Endothelial cell of umbilical vein (primary cell): ENCODE measurements around the gene NPHP3. TPM values are rescaled to one million over a fixed set of nuclear protein-coding genes. Genes with fewer than 3 reads are reported as not detected.

Experiments used
- BruUV-seq: library from RNA; stranded (reverse); fragments of 400-500 nt; replicated peaks from 2 replicates; lab custom pipeline; 2021; lab: Mats Ljungman, UMichigan
- CTCF ChIA-PET: fragments of 300-600, 350-600 bp; sonication (Branson Sonifier 250); formaldehyde crosslinking; loops from one replicate; lab custom pipeline; 2021; ENCODE audit warnings: antibody characterized with exemption, inconsistent platforms; lab: Charles Lee
- POLR2A ChIA-PET: fragments of 300-600, 350-600 bp; sonication (Branson Sonifier 250); formaldehyde crosslinking; loops from one replicate; lab custom pipeline; 2021; ENCODE audit warnings: antibody characterized with exemption, inconsistent platforms; lab: Charles Lee
- DNase-seq: peaks from one replicate; pipeline ENCODE4 v3.0.0-alpha.2; 2011; ENCODE audit warnings: low read depth, low spot score
- FAIRE-seq: peaks from 2 replicates; lab custom pipeline; 2011; peaks lifted over from hg19 to GRCh38; lab: Jason Lieb, UNC
- H2AFZ ChIP-seq: 2 replicates; pipeline ENCODE4 v1.6.0; 2012; ENCODE audit warnings: low read depth, low read length, control low read depth, inconsistent platforms
- H3K27ac ChIP-seq: 2 replicates; pipeline ENCODE4 v1.5.1; 2011; ENCODE audit warnings: low read depth, mild to moderate bottlenecking, control low read depth, low read length, moderate library complexity; ENCODE audit not compliant: insufficient read depth
- H3K27me3 ChIP-seq, 2 experiments: 2 replicates each; pipeline versions ENCODE4 v1.6.0 to v1.6.1; 2011; ENCODE audit warnings: low read length in 2 of 2, mixed read lengths in 1 of 2; ENCODE audit not compliant: control insufficient read depth in 2 of 2, insufficient read depth in 2 of 2
- H3K36me3 ChIP-seq, 2 experiments: 2 replicates in 1 of 2; 3 replicates in 1 of 2; pipeline ENCODE4 v1.5.1; 2011; ENCODE audit warnings: low read length in 2 of 2, mild to moderate bottlenecking in 1 of 2, moderate library complexity in 1 of 2; ENCODE audit not compliant: control insufficient read depth in 2 of 2, insufficient read depth in 2 of 2; ENCODE audit errors: extremely low read depth in 1 of 2
- H3K4me1 ChIP-seq: 3 replicates; pipeline ENCODE4 v1.5.1; 2011; ENCODE audit warnings: mild to moderate bottlenecking, low read length; ENCODE audit not compliant: control insufficient read depth, insufficient read depth; ENCODE audit errors: extremely low read depth
- H3K4me2 ChIP-seq: 2 replicates; pipeline ENCODE4 v1.6.1; 2011; ENCODE audit warnings: low read length, control low read depth, mixed read lengths; ENCODE audit not compliant: insufficient read depth
- H3K4me3 ChIP-seq, 3 experiments: fragments of 200-600 bp in 1 of 3; sonication (generic), shearing (Covaris generic) in 1 of 3; replicated peaks in 1 of 3; 2 replicates each; pipeline ENCODE4 v1.5.1; 2011 to 2016; ENCODE audit warnings: control low read depth in 3 of 3, low read length in 3 of 3, mild to moderate bottlenecking in 2 of 3, inconsistent platforms in 1 of 3, low read depth in 1 of 3, moderate library complexity in 1 of 3; ENCODE audit not compliant: insufficient read depth in 1 of 3
- H3K79me2 ChIP-seq: 2 replicates; pipeline ENCODE4 v1.6.0; 2012; ENCODE audit warnings: low read length, inconsistent platforms; ENCODE audit not compliant: control insufficient read depth, insufficient read depth
- H3K9ac ChIP-seq: replicated peaks from 2 replicates; pipeline ENCODE3; 2011; ENCODE audit warnings: low read length, control low read depth; ENCODE audit not compliant: insufficient read depth; ENCODE audit errors: extremely low read depth
- H3K9me1 ChIP-seq: replicated peaks from 3 replicates; pipeline ENCODE4 v1.6.0; 2011; ENCODE audit warnings: mild to moderate bottlenecking, low read length; ENCODE audit not compliant: control insufficient read depth, insufficient read depth; ENCODE audit errors: extremely low read depth
- H3K9me3 ChIP-seq: replicated peaks from 2 replicates; pipeline ENCODE4 v1.5.1; 2012; ENCODE audit warnings: low read length, inconsistent platforms; ENCODE audit not compliant: control insufficient read depth, insufficient read depth
- H4K20me1 ChIP-seq: replicated peaks from 2 replicates; pipeline ENCODE3; 2011; ENCODE audit warnings: mild to moderate bottlenecking, low read length; ENCODE audit not compliant: control insufficient read depth, insufficient read depth; ENCODE audit errors: extremely low read depth
- EZH2 ChIP-seq: IDR thresholded peaks from 2 replicates; pipeline ENCODE4 v1.6.1; 2012; ENCODE audit warnings: borderline replicate concordance, low read depth, mild to moderate bottlenecking, moderate library complexity, low read length, inconsistent platforms; ENCODE audit not compliant: severe bottlenecking
- FOS ChIP-seq: IDR thresholded peaks from 2 replicates; pipeline ENCODE4 v1.6.1; 2011; ENCODE audit warnings: mild to moderate bottlenecking, low read length, moderate library complexity, borderline replicate concordance; ENCODE audit not compliant: insufficient read depth
- GATA2 ChIP-seq: IDR thresholded peaks from 2 replicates; pipeline ENCODE4 v1.7.0; 2011; ENCODE audit warnings: low read depth, mild to moderate bottlenecking, moderate library complexity, mixed read lengths, low read length; ENCODE audit not compliant: insufficient read length, insufficient read depth
- JUN ChIP-seq: IDR thresholded peaks from 2 replicates; pipeline ENCODE4 v1.6.1; 2011; ENCODE audit warnings: borderline replicate concordance, low read depth; ENCODE audit not compliant: insufficient read length, insufficient read depth
- MYC ChIP-seq: IDR thresholded peaks from one replicate; pipeline ENCODE4 v1.6.1; 2011; ENCODE audit warnings: mild to moderate bottlenecking, low read depth, low read length
- POLR2A ChIP-seq: IDR thresholded peaks from 2 replicates; pipeline ENCODE4 v1.6.1; 2012; ENCODE audit warnings: low read depth, mild to moderate bottlenecking, control low read depth, low read length
- POLR2AphosphoS5 ChIP-seq: IDR thresholded peaks from 2 replicates; pipeline ENCODE4 v1.6.1; 2012; ENCODE audit warnings: low read depth, mild to moderate bottlenecking, control low read depth, low read length, moderate library complexity; ENCODE audit not compliant: insufficient read depth
- dilution Hi-C: fragments of 300-500 bp; cut with MboI; formaldehyde crosslinking; loops from one replicate; pipeline ENCODE4 v1.15.0; 2019; ENCODE audit warnings: low sequenced_read_pairs; ENCODE audit not compliant: extremely low pct_ligation_motif_present
- intact Hi-C: fragments of 100-400 bp; cut with micrococcal nuclease; formaldehyde crosslinking; loops from one replicate; pipeline ENCODE4 v1.10.0; 2022
- polyA plus RNA-seq, 4 experiments: library from polyadenylated mRNA; depleted of rRNA in 3 of 4; stranded (reverse) in 3 of 4; unstranded in 1 of 4; fragments of >200 nt; gene quantifications; 2 replicates each; pipeline versions ENCODE4 v1.2.1 to v1.2.3, GENCODE V29; 2011 to 2012; ENCODE audit warnings: missing spikeins in 1 of 4
- total RNA-seq: library from RNA; stranded (reverse); gene quantifications from 2 replicates; pipeline ENCODE4 v1.2.3, GENCODE V29; 2021
- TF ChIP-seq, protein P1 (sequence below), 2 donors: IDR thresholded peaks; 1 replicate in 1 of 2; 2 replicates in 1 of 2; pipeline ENCODE4 v1.5.1; 2011; ENCODE audit warnings: low read length in 2 of 2, mild to moderate bottlenecking in 2 of 2, moderate library complexity in 2 of 2, control low read depth in 1 of 2, inconsistent platforms in 1 of 2, low read depth in 1 of 2; ENCODE audit not compliant: insufficient read depth in 1 of 2; ENCODE audit errors: extremely low read depth in 1 of 2
- TF ChIP-seq, protein P2 (sequence below): IDR thresholded peaks from 2 replicates; pipeline ENCODE4 v1.6.1; 2011; ENCODE audit not compliant: insufficient read depth, insufficient read length

Gene NPHP3
- total and polyA plus RNA-seq, 2 donors (not counting 3 experiments of a cell fraction or from before 2014, with no cell fraction given): 20.8 to 30.3 TPM

DNA sequence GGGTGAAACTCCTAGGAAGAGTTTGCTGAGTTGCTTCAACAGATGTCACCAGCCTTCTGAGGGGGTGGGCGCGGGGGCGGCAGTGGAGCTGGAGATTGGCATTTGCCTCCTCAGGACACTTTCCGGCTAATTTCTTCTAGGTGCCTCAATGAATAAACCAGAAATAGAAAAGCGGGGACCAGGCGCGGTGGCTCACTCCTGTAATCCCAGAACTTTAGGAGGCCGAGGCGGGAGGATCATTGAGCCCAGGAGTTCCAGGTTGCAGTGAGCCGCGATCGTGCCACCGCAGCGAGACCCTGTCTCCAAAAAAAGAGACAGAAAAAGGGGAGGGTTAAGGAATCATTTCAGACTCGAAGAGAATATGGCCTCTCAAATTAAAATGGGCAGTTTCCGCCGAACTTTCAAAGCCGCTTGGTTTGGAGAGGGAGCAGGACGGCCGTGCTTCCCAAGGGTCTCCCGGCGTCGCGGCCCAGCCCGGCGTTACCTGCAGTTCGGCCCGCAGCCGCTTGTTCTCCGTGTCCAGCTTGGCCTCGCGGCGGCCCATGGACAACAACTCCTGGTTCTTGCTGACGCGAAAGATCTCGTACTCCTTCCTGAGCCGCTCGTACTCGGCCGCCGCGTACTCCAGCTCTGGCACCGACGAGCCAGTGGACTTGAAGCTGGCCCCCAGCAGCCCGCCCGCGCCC is 587 bp downstream of the NPHP3 start:
- Histone ChIP-seq H3K9me1 (no peaks in the 10 kb centered on the region), H3K4me1 (peaks cover 26% of the 10 kb centered on the region), H3K27ac (peak overlapping the region; percentile 63), H3K4me3 (peak overlapping the region; percentile 77 to 98 (median 77)), H4K20me1 (no peaks in the 10 kb centered on the region), H3K9me3 (no peaks in the 10 kb centered on the region), H3K9ac (peak overlapping the region; percentile 79), H3K36me3 (peaks cover 0 to 5% of the 10 kb centered on the region in 2 experiments), H2AFZ (peak overlapping the region; percentile 54), H3K27me3 (no peaks in the 10 kb centered on the region), H3K4me2 (peak overlapping the region; percentile 96), H3K79me2 (peaks cover 19% of the 10 kb centered on the region)
- POLR2A ChIA-PET: no interaction called here
- TF ChIP-seq, protein P1, sequence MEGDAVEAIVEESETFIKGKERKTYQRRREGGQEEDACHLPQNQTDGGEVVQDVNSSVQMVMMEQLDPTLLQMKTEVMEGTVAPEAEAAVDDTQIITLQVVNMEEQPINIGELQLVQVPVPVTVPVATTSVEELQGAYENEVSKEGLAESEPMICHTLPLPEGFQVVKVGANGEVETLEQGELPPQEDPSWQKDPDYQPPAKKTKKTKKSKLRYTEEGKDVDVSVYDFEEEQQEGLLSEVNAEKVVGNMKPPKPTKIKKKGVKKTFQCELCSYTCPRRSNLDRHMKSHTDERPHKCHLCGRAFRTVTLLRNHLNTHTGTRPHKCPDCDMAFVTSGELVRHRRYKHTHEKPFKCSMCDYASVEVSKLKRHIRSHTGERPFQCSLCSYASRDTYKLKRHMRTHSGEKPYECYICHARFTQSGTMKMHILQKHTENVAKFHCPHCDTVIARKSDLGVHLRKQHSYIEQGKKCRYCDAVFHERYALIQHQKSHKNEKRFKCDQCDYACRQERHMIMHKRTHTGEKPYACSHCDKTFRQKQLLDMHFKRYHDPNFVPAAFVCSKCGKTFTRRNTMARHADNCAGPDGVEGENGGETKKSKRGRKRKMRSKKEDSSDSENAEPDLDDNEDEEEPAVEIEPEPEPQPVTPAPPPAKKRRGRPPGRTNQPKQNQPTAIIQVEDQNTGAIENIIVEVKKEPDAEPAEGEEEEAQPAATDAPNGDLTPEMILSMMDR (IDR thresholded peaks at IDR 0.05; ENCODE audit: extremely low read depth in 1 of 2, insufficient read depth in 1 of 2, low read depth in 1 of 2, low read length in 2 of 2): peak; percentile 19 to 50
- no peak for TF ChIP-seq FOS
- FAIRE-seq: peak; percentile 81
- dilution Hi-C loops (no loop called here), intact Hi-C loops (loop anchor here (1.0 to 10.0 kb wide), 5 partner anchors 62 to 1083 kb away; partner anchors contain the start of genes ACAD11, CDV3, DNAJC13 and SRPRB)
- no peak for DNase-seq
- TSS peak; percentile 35 for BruUV-seq
- CTCF ChIA-PET: interaction anchor here (1.1 kb wide), 1 partner anchor 289 kb away, joined by 3 read pairs; no protein-coding TSS in a partner anchor

DNA sequence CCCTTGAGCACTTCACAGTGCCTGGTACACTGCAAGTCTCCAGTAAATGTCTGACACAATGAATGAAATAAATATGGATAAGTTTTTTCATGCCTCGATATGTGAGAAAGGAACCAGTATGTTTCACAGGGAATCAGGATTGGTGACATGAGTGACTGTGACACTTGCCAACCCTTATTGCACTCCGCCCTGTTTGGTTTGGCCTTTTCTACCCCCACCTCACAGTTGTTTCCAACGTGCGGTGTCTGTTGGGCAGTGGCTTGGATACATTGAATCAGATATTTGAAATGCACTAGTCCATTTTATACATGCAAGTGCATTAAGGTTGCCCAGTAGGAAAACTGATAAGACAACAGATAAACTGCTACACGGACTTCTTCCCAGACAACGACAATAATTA is 2.0 kb downstream of the NPHP3 start:
- peak overlapping the region in 1 of 3 experiments; percentile 8 for H3K4me3 ChIP-seq
- H3K9me1 ChIP-seq: no peaks in the 10 kb centered on the region
- FAIRE-seq (peak; percentile 40), DNase-seq (no peak)
- H3K27me3 ChIP-seq: no peaks in the 10 kb centered on the region
- CTCF ChIA-PET: no interaction called here
- H3K9ac ChIP-seq: no peak overlapping the region
- H3K4me1 ChIP-seq: peaks cover 26% of the 10 kb centered on the region
- H3K27ac ChIP-seq: no peak overlapping the region
- TF ChIP-seq GATA2: no peak
- TF ChIP-seq FOS: no peak
- TF ChIP-seq JUN: no peak
- TF ChIP-seq POLR2AphosphoS5: no peak
- TF ChIP-seq POLR2A: no peak
- TF ChIP-seq, protein P2, sequence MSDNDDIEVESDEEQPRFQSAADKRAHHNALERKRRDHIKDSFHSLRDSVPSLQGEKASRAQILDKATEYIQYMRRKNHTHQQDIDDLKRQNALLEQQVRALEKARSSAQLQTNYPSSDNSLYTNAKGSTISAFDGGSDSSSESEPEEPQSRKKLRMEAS: no peak
- no peak for TF ChIP-seq MYC
- TF ChIP-seq EZH2: no peak
- TF ChIP-seq, protein P1 (IDR thresholded peaks at IDR 0.05; ENCODE audit: extremely low read depth in 1 of 2, insufficient read depth in 1 of 2, low read depth in 1 of 2, low read length in 2 of 2): no peak
- no peaks in the 10 kb centered on the region for H4K20me1 ChIP-seq
- dilution Hi-C loops (no loop called here), intact Hi-C loops (loop anchor here (10.0 kb wide), 1 partner anchor 1085 kb away; the partner anchor contains the start of gene SRPRB)
- POLR2A ChIA-PET: no interaction called here
- no peaks in the 10 kb centered on the region for H3K9me3 ChIP-seq
- BruUV-seq: no TSS peak
- H3K4me2 ChIP-seq: peak overlapping the region; percentile 96
- peaks cover 0 to 7% of the 10 kb centered on the region in 2 experiments for H3K36me3 ChIP-seq
- H2AFZ ChIP-seq: no peak overlapping the region
- H3K79me2 ChIP-seq: peaks cover 19% of the 10 kb centered on the region
